GM21723 (cell line): Measurements from ENCODE around the gene ACTG1.

Experiments
- ATAC-seq: cut with Tn5 transposase; IDR thresholded peaks from one replicate; pipeline ENCODE4 v1.9.1; 2021; ENCODE audit warnings: mild to moderate bottlenecking, moderate library complexity; ENCODE audit not compliant: unreplicated experiment

ACTG1 gene

GRCh38 chr17:81468111-81468769 lies 44.4 kb downstream of the ACTG1 start:
- no peak for ATAC-seq

- no peak for ATAC-seq
Measured at GRCh38 chr17:81466564-81467472, 45.8 kb downstream of the ACTG1 start.

- no peak for ATAC-seq
Measured at GRCh38 chr17:81465910-81466309, 46.7 kb downstream of the ACTG1 start.

- ATAC-seq = no peak
Measured at GRCh38 chr17:81464586-81464985, 48.0 kb downstream of the ACTG1 start.

GRCh38 chr17:81463506-81463905 lies 49.1 kb downstream of the ACTG1 start:
- no peak for ATAC-seq

GRCh38 chr17:81462506-81463125 lies 50.0 kb downstream of the ACTG1 start:
- ATAC-seq = no peak

GRCh38 chr17:81461607-81462500 lies 50.7 kb downstream of the ACTG1 start:
- no peak for ATAC-seq

- no peak for ATAC-seq
Measured at GRCh38 chr17:81460856-81461460, 51.6 kb downstream of the ACTG1 start.
